AG04449 (cell line): ENCODE results near the gene CHN2.

Experiments
- CTCF ChIA-PET: fragments of 350-600 bp; formaldehyde crosslinking; extraction: SDS; loops from one replicate; lab custom pipeline; 2021; ENCODE audit warnings: antibody characterized with exemption; lab: Yijun Ruan, JAX
- POLR2A ChIA-PET: fragments of 400-600, 350-600 bp; formaldehyde crosslinking; extraction: SDS; loops from one replicate; lab custom pipeline; 2020; ENCODE audit warnings: antibody characterized with exemption, inconsistent platforms; lab: Yijun Ruan, JAX
- DNase-seq: peaks from one replicate; pipeline ENCODE4 v3.0.0-alpha.2; 2010; ENCODE audit warnings: low read depth, low spot score
- H3K4me3 ChIP-seq: 2 replicates; pipeline ENCODE4 v1.5.1; 2011; ENCODE audit warnings: low read depth, mild to moderate bottlenecking, control low read depth, low read length
- CTCF ChIP-seq: IDR thresholded peaks from one replicate; pipeline ENCODE4 v1.5.1; 2011; ENCODE audit warnings: mild to moderate bottlenecking, moderate library complexity, low read length, control low read depth, inconsistent platforms; ENCODE audit not compliant: insufficient read depth; ENCODE audit errors: missing control alignments

The CHN2 gene

GRCh38 chr7:29330136-29330535 lies 135.6 kb downstream of the CHN2 start:
- no peak overlapping the region for H3K4me3 ChIP-seq
- no peak for DNase-seq
- CTCF ChIA-PET = no interaction called here
- no peak for TF ChIP-seq CTCF
- POLR2A ChIA-PET = no interaction called here

GRCh38 chr7:29331163-29331562 lies 136.6 kb downstream of the CHN2 start:
- no peak for DNase-seq
- TF ChIP-seq CTCF = no peak
- CTCF ChIA-PET = no interaction called here
- POLR2A ChIA-PET = no interaction called here
- H3K4me3 ChIP-seq = no peak overlapping the region

- no peak for TF ChIP-seq CTCF
- ChIA-PET POLR2A (no interaction called here), CTCF (no interaction called here)
- DNase-seq = no peak
- no peak overlapping the region for H3K4me3 ChIP-seq
Observed at GRCh38 chr7:29332042-29332811, 137.7 kb downstream of the CHN2 start.

GRCh38 chr7:29332875-29333855 lies 138.6 kb downstream of the CHN2 start:
- DNase-seq = no peak
- POLR2A ChIA-PET = no interaction called here
- CTCF ChIA-PET = no interaction called here
- no peak overlapping the region for H3K4me3 ChIP-seq
- TF ChIP-seq CTCF = no peak

- no peak for TF ChIP-seq CTCF
- POLR2A ChIA-PET = no interaction called here
- CTCF ChIA-PET = interaction anchor here (1.0 kb wide), 1 partner anchor 145 kb away, joined by 4 read pairs; no protein-coding TSS in a partner anchor
- no peak overlapping the region for H3K4me3 ChIP-seq
- DNase-seq = no peak
Observed at GRCh38 chr7:29335188-29336083, 140.9 kb downstream of the CHN2 start.
